ENCODE results near the gene OBP2A.

OBP2A gene

DNA sequence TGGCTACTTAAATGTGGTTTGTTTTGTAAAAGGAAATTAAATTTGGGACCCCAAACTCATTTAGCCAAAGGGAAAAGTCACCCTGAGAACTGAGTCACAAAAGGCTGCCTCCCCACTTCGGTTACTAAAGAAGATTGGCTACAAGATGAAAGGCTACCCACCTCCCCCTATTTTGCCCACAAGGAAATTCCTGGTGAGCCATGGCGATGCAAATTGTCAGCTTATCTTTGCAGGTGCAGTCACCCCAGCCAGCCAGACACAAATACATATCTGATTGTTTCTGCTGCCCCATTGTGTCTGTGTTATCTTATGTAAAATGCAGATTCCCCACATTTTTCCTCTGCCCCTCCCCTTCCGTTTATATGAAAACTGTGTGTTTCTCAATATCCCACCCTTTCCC, 24.5 kb downstream of the OBP2A start:
- H3K4me1 ChIP-seq (ENCODE audit: low read length) = no peaks in the 10 kb centered on the region
- no peak overlapping the region for H3K4me3 ChIP-seq (ENCODE audit: low read length)
- H3K36me3 ChIP-seq (replicated peaks; ENCODE audit: low read depth, low read length) = no peaks in the 10 kb centered on the region
- H3K27ac ChIP-seq (ENCODE audit: low read length) = no peak overlapping the region
- no peak overlapping the region for H3K9ac ChIP-seq (ENCODE audit: low read length)
- peaks cover 10% of the 10 kb centered on the region; the same call in 1 of the 2 replicates for H3K27me3 ChIP-seq (ENCODE audit: low read depth, low read length)
- no peaks in the 10 kb centered on the region for H3K79me2 ChIP-seq (ENCODE audit: low read length)
- H4K20me1 ChIP-seq (ENCODE audit: insufficient read depth, low read length) = no peaks in the 10 kb centered on the region
- H3K4me2 ChIP-seq (ENCODE audit: low read length) = no peak overlapping the region
- no peak for TF ChIP-seq EZH2phosphoT487 (IDR thresholded peaks at IDR 0.05; ENCODE audit: low read depth)
- TF ChIP-seq, protein P1, sequence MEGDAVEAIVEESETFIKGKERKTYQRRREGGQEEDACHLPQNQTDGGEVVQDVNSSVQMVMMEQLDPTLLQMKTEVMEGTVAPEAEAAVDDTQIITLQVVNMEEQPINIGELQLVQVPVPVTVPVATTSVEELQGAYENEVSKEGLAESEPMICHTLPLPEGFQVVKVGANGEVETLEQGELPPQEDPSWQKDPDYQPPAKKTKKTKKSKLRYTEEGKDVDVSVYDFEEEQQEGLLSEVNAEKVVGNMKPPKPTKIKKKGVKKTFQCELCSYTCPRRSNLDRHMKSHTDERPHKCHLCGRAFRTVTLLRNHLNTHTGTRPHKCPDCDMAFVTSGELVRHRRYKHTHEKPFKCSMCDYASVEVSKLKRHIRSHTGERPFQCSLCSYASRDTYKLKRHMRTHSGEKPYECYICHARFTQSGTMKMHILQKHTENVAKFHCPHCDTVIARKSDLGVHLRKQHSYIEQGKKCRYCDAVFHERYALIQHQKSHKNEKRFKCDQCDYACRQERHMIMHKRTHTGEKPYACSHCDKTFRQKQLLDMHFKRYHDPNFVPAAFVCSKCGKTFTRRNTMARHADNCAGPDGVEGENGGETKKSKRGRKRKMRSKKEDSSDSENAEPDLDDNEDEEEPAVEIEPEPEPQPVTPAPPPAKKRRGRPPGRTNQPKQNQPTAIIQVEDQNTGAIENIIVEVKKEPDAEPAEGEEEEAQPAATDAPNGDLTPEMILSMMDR (IDR thresholded peaks at IDR 0.05; ENCODE audit: low read depth, low read length) = no peak
- H2AFZ ChIP-seq (ENCODE audit: low read depth, low read length) = no peak overlapping the region
- no peaks in the 10 kb centered on the region for H3K9me3 ChIP-seq (ENCODE audit: insufficient read depth, low read length)

DNA sequence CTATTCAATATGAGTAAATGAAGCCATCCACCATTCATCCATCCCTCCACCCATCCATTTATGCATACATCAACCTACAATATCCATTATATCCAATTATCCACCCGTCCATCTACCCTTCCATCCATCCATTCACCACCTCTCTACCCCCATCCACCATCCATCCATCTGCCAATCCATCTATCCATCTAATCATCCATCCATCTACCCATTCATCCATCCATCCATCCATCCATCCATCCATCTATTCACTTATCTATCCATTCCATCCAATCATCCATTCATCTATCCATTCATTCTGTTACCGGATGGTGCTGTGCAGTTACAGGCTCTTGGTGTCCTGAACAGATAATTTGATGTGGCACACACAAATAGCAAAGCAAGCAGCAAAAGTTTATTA, 26.3 kb downstream of the OBP2A start:
- Histone ChIP-seq H3K79me2 (ENCODE audit: low read length) (no peaks in the 10 kb centered on the region), H3K9ac (ENCODE audit: low read length) (no peak overlapping the region), H3K9me3 (ENCODE audit: insufficient read depth, low read length) (no peaks in the 10 kb centered on the region), H3K4me1 (ENCODE audit: low read length) (no peaks in the 10 kb centered on the region), H3K27me3 (ENCODE audit: low read depth, low read length) (peaks cover 10% of the 10 kb centered on the region; the same call in 1 of the 2 replicates), H4K20me1 (ENCODE audit: insufficient read depth, low read length) (no peaks in the 10 kb centered on the region), H3K4me3 (ENCODE audit: low read length) (no peak overlapping the region), H3K4me2 (ENCODE audit: low read length) (no peak overlapping the region), H3K36me3 (replicated peaks; ENCODE audit: low read depth, low read length) (no peaks in the 10 kb centered on the region), H2AFZ (ENCODE audit: low read depth, low read length) (no peak overlapping the region), H3K27ac (ENCODE audit: low read length) (no peak overlapping the region)
- no peak for TF ChIP-seq EZH2phosphoT487 (IDR thresholded peaks at IDR 0.05; ENCODE audit: low read depth)
- TF ChIP-seq, protein P1 (IDR thresholded peaks at IDR 0.05; ENCODE audit: low read depth, low read length) = no peak

DNA sequence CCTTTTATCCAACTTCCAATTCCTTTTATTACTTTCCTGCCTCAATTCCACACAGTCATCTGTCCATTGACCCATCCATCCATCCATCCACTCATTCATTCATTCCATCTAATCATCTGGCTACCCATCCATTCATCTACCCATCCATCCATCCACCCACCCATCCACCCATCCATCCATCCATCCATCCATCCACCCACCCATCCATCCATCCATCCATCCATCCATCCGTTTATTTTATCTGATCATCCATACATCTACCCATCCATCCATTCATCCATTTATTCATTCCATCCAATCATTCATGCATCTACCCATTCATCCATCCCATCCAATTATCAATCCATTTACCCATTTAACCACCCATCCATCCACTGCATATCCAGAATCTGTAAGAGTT, 27.2 kb downstream of the OBP2A start:
- H3K27ac ChIP-seq (ENCODE audit: low read length) = no peak overlapping the region
- TF ChIP-seq, protein P1 (IDR thresholded peaks at IDR 0.05; ENCODE audit: low read depth, low read length) = no peak
- TF ChIP-seq EZH2phosphoT487 (IDR thresholded peaks at IDR 0.05; ENCODE audit: low read depth) = no peak
- peaks cover 10% of the 10 kb centered on the region; the same call in 1 of the 2 replicates for H3K27me3 ChIP-seq (ENCODE audit: low read depth, low read length)
- H4K20me1 ChIP-seq (ENCODE audit: insufficient read depth, low read length) = no peaks in the 10 kb centered on the region
- H3K9me3 ChIP-seq (ENCODE audit: insufficient read depth, low read length) = no peaks in the 10 kb centered on the region
- no peak overlapping the region for H3K4me2 ChIP-seq (ENCODE audit: low read length)
- no peak overlapping the region for H3K4me3 ChIP-seq (ENCODE audit: low read length)
- H3K79me2 ChIP-seq (ENCODE audit: low read length) = no peaks in the 10 kb centered on the region
- H3K4me1 ChIP-seq (ENCODE audit: low read length) = no peaks in the 10 kb centered on the region
- H3K9ac ChIP-seq (ENCODE audit: low read length) = no peak overlapping the region
- no peaks in the 10 kb centered on the region for H3K36me3 ChIP-seq (replicated peaks; ENCODE audit: low read depth, low read length)
- H2AFZ ChIP-seq (ENCODE audit: low read depth, low read length) = no peak overlapping the region

DNA sequence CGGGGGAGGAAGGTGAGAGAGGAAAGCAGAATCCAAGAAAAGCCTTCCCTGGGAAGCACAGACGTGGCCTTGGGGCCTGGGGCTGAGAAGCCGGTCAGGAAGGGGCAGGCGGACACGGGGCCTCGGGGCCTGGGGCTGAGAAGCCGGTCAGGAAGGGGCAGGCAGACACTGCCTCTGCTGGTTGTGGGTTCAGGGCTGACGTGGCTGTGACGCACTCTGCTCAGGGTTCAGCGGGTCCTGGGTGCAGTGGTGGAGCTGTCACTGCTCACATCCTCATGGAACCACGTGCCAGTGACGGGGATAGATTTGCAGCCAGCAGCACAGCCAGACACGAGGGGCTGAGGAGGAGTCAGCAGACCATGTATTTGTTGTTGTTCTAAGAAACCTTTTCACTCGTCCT, 28.4 kb downstream of the OBP2A start:
- Histone ChIP-seq H3K4me1 (ENCODE audit: low read length) (no peaks in the 10 kb centered on the region), H3K79me2 (ENCODE audit: low read length) (no peaks in the 10 kb centered on the region), H4K20me1 (ENCODE audit: insufficient read depth, low read length) (no peaks in the 10 kb centered on the region), H2AFZ (ENCODE audit: low read depth, low read length) (no peak overlapping the region), H3K27me3 (ENCODE audit: low read depth, low read length) (peaks cover 3% of the 10 kb centered on the region; the same call in 1 of the 2 replicates), H3K27ac (ENCODE audit: low read length) (no peak overlapping the region), H3K9me3 (ENCODE audit: insufficient read depth, low read length) (no peaks in the 10 kb centered on the region), H3K9ac (ENCODE audit: low read length) (no peak overlapping the region), H3K4me2 (ENCODE audit: low read length) (no peak overlapping the region), H3K4me3 (ENCODE audit: low read length) (no peak overlapping the region), H3K36me3 (replicated peaks; ENCODE audit: low read depth, low read length) (no peaks in the 10 kb centered on the region)
- TF ChIP-seq, protein P1 (IDR thresholded peaks at IDR 0.05; ENCODE audit: low read depth, low read length) = no peak
- no peak for TF ChIP-seq EZH2phosphoT487 (IDR thresholded peaks at IDR 0.05; ENCODE audit: low read depth)

Data from OCI-LY3 (cell line).